ENCODE data around the gene COL4A2.

Gene COL4A2

GRCh38 chr13:110411688-110412059 lies 104.6 kb downstream of the COL4A2 start:
- no peak overlapping the region for H3K4me3 ChIP-seq (ENCODE audit: control insufficient read depth, low read depth, low read length)
- no peak for DNase-seq (ENCODE audit: low read depth)
- no peak for TF ChIP-seq CTCF (conservative IDR thresholded peaks at IDR 0.05; ENCODE audit: control insufficient read depth, insufficient read depth, low read depth, low read length)

DNA sequence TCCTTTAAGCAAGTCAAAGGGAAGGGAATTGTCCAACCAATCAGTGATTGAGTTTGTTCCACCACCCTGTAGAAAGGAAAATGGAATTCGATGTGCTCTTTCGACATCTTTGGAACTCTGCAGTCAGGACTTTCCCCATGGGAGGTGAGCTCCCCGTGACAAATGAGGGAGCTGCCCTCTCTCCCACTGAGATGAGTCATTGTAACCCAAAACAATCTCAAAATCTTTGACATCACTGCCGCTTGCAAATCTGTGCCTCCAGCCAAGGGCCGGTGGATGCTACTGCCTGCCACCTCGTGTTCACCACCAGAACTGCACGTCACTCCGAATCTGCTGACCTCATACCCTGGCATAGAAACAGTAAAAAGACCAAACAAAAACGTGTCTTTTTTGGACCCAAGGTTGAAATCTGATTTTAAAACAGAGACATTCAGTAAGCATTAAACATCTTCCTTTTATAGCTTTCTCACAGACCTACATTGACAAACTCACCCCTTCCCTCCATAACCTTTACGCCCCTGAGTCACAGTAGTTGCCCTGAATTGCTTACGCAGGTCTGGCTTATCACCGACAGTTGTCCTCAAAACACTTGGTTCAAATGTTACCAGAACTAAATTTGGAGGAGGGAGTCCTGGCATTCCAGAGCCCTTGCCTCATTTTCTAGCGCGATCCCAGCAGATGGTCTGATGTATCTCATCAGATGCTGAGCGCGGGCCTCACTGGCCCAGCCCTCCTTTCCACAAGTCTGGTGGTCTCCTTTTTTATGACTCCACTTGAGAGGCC lies 105.2 kb downstream of the COL4A2 start:
- TF ChIP-seq CTCF (conservative IDR thresholded peaks at IDR 0.05; ENCODE audit: control insufficient read depth, insufficient read depth, low read depth, low read length): peak; percentile 97
- no peak overlapping the region for H3K4me3 ChIP-seq (ENCODE audit: control insufficient read depth, low read depth, low read length)
- peak; percentile 100 for DNase-seq (ENCODE audit: low read depth)

DNA sequence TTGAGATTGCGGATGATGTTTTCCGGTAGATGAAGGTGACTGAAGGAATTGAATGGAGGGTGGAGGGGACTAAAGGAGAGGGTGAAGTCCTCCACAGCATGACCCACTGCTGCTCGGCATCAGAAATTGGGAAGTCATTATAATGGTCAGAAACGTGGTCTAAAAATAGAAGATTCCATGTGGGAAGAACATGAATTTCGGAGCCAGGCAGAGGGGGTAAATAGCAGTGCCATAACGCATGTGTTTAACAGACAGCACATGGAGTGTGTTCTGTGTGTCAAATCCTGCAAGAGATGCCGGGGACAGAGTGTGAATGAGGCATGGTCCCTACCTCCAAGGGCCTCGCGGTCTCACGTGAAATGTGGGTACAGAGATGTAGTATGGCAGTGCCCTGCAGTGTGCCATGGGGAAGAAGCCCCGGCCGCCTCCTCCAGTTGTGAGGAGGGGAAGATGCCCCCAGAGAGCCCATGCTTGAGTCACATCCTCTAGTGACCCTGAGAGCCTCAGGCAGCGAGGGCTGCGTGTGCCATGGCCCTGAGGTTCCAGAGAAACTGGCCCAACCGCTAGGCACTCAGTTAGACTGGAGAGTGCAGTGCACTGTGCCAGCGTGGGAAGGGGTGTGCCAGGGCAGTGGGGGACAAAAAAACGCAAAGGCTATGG lies 106.1 kb downstream of the COL4A2 start:
- no peak for DNase-seq (ENCODE audit: low read depth)
- no peak for TF ChIP-seq CTCF (conservative IDR thresholded peaks at IDR 0.05; ENCODE audit: control insufficient read depth, insufficient read depth, low read depth, low read length)
- no peak overlapping the region for H3K4me3 ChIP-seq (ENCODE audit: control insufficient read depth, low read depth, low read length)

DNA sequence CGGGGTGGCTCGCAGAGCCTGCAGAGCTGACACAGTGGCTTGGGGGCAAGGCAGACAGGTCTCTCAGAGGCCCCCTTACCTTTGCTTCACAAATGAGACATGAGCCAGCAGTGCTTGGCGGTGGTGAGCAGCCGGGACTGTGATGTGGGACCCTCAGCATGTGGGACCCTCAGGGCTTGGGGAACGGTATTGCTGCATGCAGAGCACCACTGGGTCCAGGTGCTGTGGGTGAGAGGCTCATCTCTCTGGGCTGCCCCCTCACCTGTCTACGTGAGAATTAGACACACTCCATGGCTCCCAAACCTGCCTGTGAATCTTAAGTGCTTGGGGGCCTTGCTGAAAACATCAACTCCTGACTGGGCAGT lies 106.6 kb downstream of the COL4A2 start:
- no peak for DNase-seq (ENCODE audit: low read depth)
- no peak for TF ChIP-seq CTCF (conservative IDR thresholded peaks at IDR 0.05; ENCODE audit: control insufficient read depth, insufficient read depth, low read depth, low read length)
- no peak overlapping the region for H3K4me3 ChIP-seq (ENCODE audit: control insufficient read depth, low read depth, low read length)

DNA sequence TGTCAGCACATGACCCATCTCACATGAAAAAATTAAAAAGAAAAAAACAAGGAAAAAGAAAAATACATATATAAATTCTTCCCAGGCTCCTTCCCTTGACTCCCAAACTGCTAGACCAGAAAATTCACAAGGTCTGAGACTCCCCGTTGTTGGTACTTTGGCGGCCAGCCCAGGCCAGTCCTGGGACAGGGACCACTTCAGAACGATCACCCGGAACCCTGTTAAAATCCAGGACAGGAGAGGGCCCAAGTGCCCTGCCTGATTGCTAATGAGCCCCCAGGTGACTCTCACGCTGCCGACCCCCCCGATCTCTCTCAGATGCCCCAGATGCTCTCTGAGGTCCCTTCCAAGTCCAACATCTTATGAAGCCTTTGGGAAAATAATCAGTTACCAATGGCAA lies 107.2 kb downstream of the COL4A2 start:
- TF ChIP-seq CTCF (conservative IDR thresholded peaks at IDR 0.05; ENCODE audit: control insufficient read depth, insufficient read depth, low read depth, low read length): no peak
- no peak for DNase-seq (ENCODE audit: low read depth)
- H3K4me3 ChIP-seq (ENCODE audit: control insufficient read depth, low read depth, low read length): no peak overlapping the region

- H3K4me3 ChIP-seq (ENCODE audit: control insufficient read depth, low read depth, low read length): no peak overlapping the region
- TF ChIP-seq CTCF (conservative IDR thresholded peaks at IDR 0.05; ENCODE audit: control insufficient read depth, insufficient read depth, low read depth, low read length): no peak
- no peak for DNase-seq (ENCODE audit: low read depth)
Observed at GRCh38 chr13:110414931-110415330, 107.8 kb downstream of the COL4A2 start.
